Esophagus squamous epithelium (tissue), 4 donors: Measurements from ENCODE around the gene CAMTA1.

Source experiments
- POLR2A ChIP-seq, 4 donors: fragments of 450-650 bp; IDR thresholded peaks; one replicate each; pipeline ENCODE4 v1.6.1; 2017; ENCODE audit warnings: antibody characterized with exemption in 4 of 4, mild to moderate bottlenecking in 4 of 4, moderate library complexity in 3 of 4
- TF ChIP-seq, protein P1 (sequence below), 6 experiments: fragments of 450-650 bp in 4 of 6; fragments of 200-600 bp in 2 of 6; sonication (generic) in 2 of 6; IDR thresholded peaks; one replicate each; pipeline ENCODE4 v1.5.1; 2016 to 2019; ENCODE audit warnings: antibody characterized with exemption in 6 of 6, mild to moderate bottlenecking in 4 of 6, moderate library complexity in 4 of 6

DNA sequence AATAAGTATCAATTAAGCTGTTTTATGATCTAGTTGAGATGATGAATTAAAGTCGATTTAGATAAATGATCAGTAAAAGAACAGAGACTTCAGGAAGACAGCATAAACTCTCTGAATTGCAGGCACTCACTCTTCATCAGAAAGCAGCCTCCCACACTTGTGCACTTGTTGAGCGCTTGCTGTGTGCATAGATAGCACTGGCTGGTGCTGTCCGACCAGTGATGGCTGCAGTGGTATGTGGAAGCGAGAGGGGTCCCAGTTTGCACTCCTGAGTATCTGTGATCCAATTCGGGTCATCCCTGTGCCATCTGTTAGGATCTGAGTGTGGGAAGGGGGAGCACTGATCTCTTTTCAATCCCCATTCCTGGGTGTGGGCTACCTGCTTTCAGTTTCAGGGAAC lies 137.8 kb downstream of the CAMTA1 start:
- TF ChIP-seq, protein P1, sequence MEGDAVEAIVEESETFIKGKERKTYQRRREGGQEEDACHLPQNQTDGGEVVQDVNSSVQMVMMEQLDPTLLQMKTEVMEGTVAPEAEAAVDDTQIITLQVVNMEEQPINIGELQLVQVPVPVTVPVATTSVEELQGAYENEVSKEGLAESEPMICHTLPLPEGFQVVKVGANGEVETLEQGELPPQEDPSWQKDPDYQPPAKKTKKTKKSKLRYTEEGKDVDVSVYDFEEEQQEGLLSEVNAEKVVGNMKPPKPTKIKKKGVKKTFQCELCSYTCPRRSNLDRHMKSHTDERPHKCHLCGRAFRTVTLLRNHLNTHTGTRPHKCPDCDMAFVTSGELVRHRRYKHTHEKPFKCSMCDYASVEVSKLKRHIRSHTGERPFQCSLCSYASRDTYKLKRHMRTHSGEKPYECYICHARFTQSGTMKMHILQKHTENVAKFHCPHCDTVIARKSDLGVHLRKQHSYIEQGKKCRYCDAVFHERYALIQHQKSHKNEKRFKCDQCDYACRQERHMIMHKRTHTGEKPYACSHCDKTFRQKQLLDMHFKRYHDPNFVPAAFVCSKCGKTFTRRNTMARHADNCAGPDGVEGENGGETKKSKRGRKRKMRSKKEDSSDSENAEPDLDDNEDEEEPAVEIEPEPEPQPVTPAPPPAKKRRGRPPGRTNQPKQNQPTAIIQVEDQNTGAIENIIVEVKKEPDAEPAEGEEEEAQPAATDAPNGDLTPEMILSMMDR (IDR thresholded peaks at IDR 0.05), result no peak
- no peak for TF ChIP-seq POLR2A (IDR thresholded peaks at IDR 0.05)
